Measurements from ENCODE around the gene CCDC122.

The CCDC122 gene

GRCh38 chr13:43797159-43797558 lies 82.4 kb downstream of the CCDC122 start:
- no peak for DNase-seq (ENCODE audit: low read depth in 1 of 2, low spot score in 1 of 2)
- Histone ChIP-seq H3K4me3 (replicated peaks; ENCODE audit: insufficient read depth, low read length) (no peak overlapping the region), H3K27me3 (ENCODE audit: insufficient read depth, poor library complexity, severe bottlenecking) (peaks cover 9% of the 10 kb centered on the region), H3K27ac (replicated peaks) (no peak overlapping the region)
- TF ChIP-seq POLR2AphosphoS5 (IDR thresholded peaks at IDR 0.05; ENCODE audit: low read depth) = no peak
- TF ChIP-seq CTCF (IDR thresholded peaks at IDR 0.05; ENCODE audit: insufficient read depth, low read length) = no peak
- TF ChIP-seq REST (IDR thresholded peaks at IDR 0.05; ENCODE audit: insufficient replicate concordance, low read depth) = no peak
- no peak for TF ChIP-seq SPI1 (IDR thresholded peaks at IDR 0.05; ENCODE audit: borderline replicate concordance, low read depth)
- no peak for TF ChIP-seq GABPA (IDR thresholded peaks at IDR 0.05; ENCODE audit: low read depth)

- Histone ChIP-seq H3K27ac (replicated peaks) (no peak overlapping the region), H3K4me3 (replicated peaks; ENCODE audit: insufficient read depth, low read length) (no peak overlapping the region), H3K27me3 (ENCODE audit: insufficient read depth, poor library complexity, severe bottlenecking) (peaks cover 22% of the 10 kb centered on the region)
- no peak for TF ChIP-seq SPI1 (IDR thresholded peaks at IDR 0.05; ENCODE audit: borderline replicate concordance, low read depth)
- TF ChIP-seq CTCF (IDR thresholded peaks at IDR 0.05; ENCODE audit: insufficient read depth, low read length) = no peak
- TF ChIP-seq POLR2AphosphoS5 (IDR thresholded peaks at IDR 0.05; ENCODE audit: low read depth) = no peak
- TF ChIP-seq REST (IDR thresholded peaks at IDR 0.05; ENCODE audit: insufficient replicate concordance, low read depth) = no peak
- TF ChIP-seq GABPA (IDR thresholded peaks at IDR 0.05; ENCODE audit: low read depth) = no peak
- no peak for DNase-seq (ENCODE audit: low read depth in 1 of 2, low spot score in 1 of 2)
These were observed 85.1 kb downstream of the CCDC122 start for GRCh38 chr13:43794416-43794815.

- no peak overlapping the region for H3K4me3 ChIP-seq (replicated peaks; ENCODE audit: insufficient read depth, low read length)
- H3K27ac ChIP-seq (replicated peaks) = no peak overlapping the region
- peaks cover 33% of the 10 kb centered on the region for H3K27me3 ChIP-seq (ENCODE audit: insufficient read depth, poor library complexity, severe bottlenecking)
- no peak for TF ChIP-seq REST (IDR thresholded peaks at IDR 0.05; ENCODE audit: insufficient replicate concordance, low read depth)
- TF ChIP-seq SPI1 (IDR thresholded peaks at IDR 0.05; ENCODE audit: borderline replicate concordance, low read depth) = no peak
- TF ChIP-seq CTCF (IDR thresholded peaks at IDR 0.05; ENCODE audit: insufficient read depth, low read length) = no peak
- no peak for TF ChIP-seq POLR2AphosphoS5 (IDR thresholded peaks at IDR 0.05; ENCODE audit: low read depth)
- TF ChIP-seq GABPA (IDR thresholded peaks at IDR 0.05; ENCODE audit: low read depth) = no peak
- no peak for DNase-seq (ENCODE audit: low read depth in 1 of 2, low spot score in 1 of 2)
These were observed 87.3 kb downstream of the CCDC122 start for GRCh38 chr13:43792076-43792881.

Measured in HL-60 (cell line).